HS-5 (cell line): ENCODE measurements around the gene MMP14.
A peak's percentile ranks its signal among the peaks of the same experiment; 100 is the strongest.
"Not testable (repeated sequence)": the region's sequence is repeated elsewhere in the genome, so short reads cannot be mapped to it uniquely, and the experiment has no call there.

Experiments
- DNase-seq: peaks from one replicate; pipeline ENCODE4 v3.0.0-alpha.2; 2012; ENCODE audit warnings: low read depth

Gene MMP14

DNA sequence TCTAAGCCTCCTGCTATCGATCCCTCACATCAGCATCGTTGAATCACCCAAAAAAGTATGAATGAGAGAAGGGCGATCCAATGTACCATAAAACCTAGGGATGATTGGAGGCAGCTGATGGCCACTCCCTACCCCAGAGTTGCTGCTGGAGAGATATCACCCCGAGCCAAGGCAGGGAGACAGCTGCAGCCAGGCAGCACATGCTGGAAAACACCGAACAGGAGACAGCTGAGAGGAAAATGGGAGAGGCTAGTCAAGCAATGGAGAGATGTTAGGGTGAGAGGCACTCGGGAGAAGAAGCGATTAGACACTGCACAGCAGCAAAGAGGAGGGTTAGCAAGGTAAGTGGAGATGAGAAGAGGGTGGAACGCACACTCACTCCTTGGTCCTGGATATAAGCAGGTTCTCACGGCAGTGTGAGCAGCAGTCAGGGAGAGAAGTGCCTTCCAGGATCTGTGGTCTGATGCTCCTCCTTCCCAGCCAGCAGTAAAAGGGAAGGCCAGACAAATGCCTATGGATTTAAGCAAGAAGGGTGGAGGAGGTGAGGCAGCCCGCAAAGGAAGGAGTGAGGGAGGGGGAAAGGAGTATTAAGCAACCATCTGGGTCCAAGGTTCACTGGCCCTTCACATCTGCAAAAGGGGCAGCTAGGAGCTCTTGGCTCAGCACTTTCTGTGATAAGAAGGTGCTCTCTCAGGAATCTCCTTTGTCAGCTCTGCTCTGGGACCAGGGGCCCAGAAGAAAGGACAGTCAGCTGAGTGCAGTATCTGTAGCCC, 21.3 kb upstream of the MMP14 start, which contains the start of gene SLC7A7:
TSS of gene SLC7A7 (minus strand) at position 495 of the 773 bp plus-strand sequence. CDS start 2,037 bp downstream, outside the sequence.
- no peak for DNase-seq

GRCh38 chr14:22819151-22819988, 17.0 kb upstream of the MMP14 start:
- DNase-seq: no peak

DNA sequence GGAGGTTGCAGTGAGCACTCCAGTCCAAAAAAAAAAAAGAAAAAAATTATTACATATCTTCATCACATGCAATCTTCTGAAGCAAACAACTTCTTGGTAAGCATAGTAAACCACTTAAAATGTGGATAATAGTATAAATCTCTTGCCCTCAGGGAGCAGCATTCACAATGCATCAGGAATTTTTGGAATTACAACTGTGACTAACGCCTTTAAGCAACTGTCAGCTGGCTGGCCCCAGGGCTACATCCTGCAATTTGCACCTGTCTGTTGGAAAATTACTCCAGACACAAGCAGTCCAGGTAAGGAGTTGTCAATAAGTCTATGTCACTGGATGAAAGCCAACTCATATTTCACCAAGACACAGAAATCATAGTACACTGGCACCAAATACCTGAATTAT, 15.7 kb upstream of the MMP14 start:
- no peak for DNase-seq

- DNase-seq: no peak
Observed at GRCh38 chr14:22821193-22822015, 15.0 kb upstream of the MMP14 start.

- DNase-seq: no peak
Observed at GRCh38 chr14:22822016-22822570, 14.3 kb upstream of the MMP14 start.

DNA sequence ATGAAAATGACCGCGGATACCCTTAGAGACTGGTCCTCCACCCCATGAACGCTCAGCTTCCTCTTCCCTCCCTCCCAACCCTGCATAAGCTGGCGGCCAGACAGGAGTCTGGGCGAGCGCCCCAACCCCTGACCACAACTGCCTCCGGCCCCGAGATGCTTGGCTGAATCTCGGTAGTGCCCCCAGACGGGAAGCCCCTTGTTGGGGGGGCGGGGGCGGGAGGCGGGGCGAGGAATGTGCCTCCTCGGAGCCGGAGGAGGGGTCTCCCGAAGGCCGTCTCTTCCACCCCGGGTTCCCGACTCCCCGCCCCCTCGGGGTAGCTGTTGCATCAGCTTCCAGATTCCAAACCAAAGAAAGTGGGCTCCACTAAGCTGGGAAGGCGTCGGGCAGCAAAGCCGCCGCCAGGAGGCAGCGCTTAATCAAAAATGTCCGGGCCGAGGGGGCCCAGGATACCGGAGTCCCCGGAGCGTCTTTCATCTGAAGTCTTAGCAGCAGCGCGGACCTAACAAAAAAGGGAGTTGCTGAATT, 13.8 kb upstream of the MMP14 start:
- no peak for DNase-seq

- peak; percentile 90 for DNase-seq
Observed at GRCh38 chr14:22824711-22825359, 11.6 kb upstream of the MMP14 start.

GRCh38 chr14:22829076-22829660, 7.2 kb upstream of the MMP14 start:
- not testable (repeated sequence) for DNase-seq

DNA sequence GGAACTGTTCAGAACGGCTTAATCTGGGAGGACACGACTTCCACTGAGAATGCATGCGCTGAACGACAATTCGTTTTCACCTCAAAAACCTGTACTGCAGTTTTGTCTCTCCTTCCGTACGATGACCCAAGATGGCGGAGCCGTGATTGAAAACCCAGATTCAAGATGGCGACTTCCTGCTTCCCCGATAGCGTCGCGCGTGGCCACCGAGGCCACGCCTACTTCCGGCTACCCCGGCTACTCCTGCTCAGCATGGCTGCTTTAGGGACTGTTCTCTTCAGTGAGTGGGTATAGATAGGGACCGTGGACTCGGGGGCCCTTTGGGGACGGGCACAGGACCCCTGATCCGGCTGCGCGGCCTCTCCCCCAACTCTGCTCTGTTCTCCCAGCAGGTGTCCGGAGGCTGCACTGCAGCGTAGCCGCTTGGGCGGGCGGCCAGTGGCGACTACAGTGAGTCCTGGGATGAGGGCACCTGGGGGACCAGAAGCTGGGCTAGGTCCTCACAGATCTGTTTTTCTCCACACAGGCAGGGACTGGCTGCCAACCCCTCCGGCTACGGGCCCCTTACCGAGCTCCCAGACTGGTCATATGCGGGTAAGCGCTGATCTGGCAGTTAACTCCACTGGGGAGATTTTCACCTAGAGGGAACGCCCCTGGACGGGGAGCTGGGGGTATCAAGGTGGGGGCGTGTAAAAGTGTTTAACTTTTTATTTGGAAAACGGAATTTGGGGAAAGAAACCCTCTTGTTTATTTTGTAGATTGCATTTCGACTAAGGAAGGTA, 6.5 kb upstream of the MMP14 start, which contains the start of gene MRPL52:
TSS of gene MRPL52 (plus strand) at position 227 of the 782 bp plus-strand sequence. CDS start at position 253, 26 bp downstream.
- no peak for DNase-seq

- DNase-seq: no peak
Observed at GRCh38 chr14:22830443-22831010, 5.9 kb upstream of the MMP14 start.

GRCh38 chr14:22835505-22835904, 880 bp upstream of the MMP14 start:
- no peak for DNase-seq

DNA sequence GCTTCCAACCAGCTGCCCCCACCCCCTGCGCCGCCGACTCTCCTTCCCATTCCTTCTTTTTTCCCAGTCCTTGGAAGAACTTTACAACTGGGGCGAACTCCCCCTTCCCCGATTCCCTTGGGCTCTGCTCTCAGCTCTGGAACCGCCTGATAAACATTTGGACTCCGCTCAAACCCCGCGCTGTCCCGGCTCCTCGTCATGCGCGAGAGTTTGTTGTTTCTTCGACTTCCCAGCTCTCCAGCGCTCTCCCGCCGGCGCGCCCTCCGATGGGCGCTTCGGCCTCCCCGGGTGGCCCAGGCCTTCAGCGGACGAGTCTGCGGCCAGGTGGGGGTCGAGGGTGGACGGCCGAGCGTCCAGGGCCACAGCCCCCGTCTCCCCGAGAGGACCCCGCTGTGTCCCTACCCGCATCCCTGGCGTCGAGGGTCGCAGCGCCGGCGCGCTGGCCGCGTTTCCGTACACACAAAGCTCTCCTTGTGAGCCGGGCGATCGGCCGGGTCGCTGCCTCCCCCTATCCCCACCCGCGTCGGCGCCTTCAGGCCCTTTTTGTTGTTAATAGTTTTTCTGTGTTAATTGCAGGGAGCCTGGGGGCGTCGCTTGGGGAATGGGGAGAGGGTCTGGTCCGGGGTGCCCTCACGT, 847 bp downstream of the MMP14 start:
- no peak for DNase-seq

- DNase-seq: no peak
Observed at GRCh38 chr14:22837750-22838538, 1.6 kb downstream of the MMP14 start.

DNA sequence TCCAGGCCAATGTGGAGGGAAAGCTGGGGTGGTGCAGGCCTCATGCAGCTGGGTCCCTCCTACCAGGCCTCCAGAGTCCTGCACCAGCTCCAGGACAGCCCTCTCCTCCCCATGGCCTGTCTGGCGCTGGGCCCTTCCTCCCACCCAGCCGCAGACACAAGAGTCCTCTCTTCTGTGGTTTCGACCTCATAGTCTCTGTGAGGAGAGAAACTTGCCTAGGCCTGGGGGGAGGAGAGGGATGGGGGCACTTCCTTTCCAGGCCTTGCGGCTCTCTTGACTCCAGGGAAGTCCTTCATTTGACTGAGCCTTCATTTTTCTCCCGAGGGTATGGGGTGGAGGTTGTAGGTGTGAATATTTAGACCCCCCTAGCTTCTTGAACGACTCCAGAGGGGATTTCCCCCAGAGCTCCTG, 2.3 kb downstream of the MMP14 start:
- no peak for DNase-seq

- DNase-seq: no peak
Observed at GRCh38 chr14:22839159-22839779, 2.9 kb downstream of the MMP14 start.

GRCh38 chr14:22841311-22841710, 4.9 kb downstream of the MMP14 start:
- no peak for DNase-seq

DNA sequence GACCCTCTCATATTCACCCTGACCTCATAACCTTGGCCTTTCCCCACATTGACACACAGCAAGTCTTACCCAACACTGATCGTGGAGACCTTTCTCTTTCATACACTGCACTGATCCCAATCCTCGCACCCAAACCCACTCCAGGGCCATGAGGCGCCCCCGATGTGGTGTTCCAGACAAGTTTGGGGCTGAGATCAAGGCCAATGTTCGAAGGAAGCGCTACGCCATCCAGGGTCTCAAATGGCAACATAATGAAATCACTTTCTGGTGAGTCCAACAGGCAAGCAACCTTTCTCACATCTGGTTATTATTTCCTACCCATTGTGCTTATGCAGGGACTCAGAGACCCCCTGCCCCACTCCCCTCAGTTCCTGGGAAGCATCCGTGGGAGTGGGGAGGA, 5.4 kb downstream of the MMP14 start:
- no peak for DNase-seq
